Activated T-cell treated with anti-CD3 and anti-CD28 coated beads, Interleukin-2, amount 50 U/mL, for 4 hours (primary cell): Measurements from ENCODE around the gene XPNPEP1. TPM values are rescaled to one million over a fixed set of nuclear protein-coding genes. Genes with fewer than 3 reads are reported as not detected.

Experiments used
- ATAC-seq, 2 donors: fragments of 200-7000 bp; cut with Tn5 transposase; one replicate each; pipeline ENCODE4 v1.10.0; 2021
- DNase-seq: peaks from one replicate; pipeline ENCODE4 v3.0.0-alpha.2; 2020
- H3K27me3 Mint-ChIP-seq: one replicate; pipeline ENCODE4 v1.8.0; 2021; ENCODE audit warnings: low read depth, mixed read lengths
- H3K36me3 Mint-ChIP-seq: one replicate; pipeline ENCODE4 v1.8.0; 2022; ENCODE audit warnings: mixed read lengths; ENCODE audit not compliant: insufficient read depth
- H3K4me1 Mint-ChIP-seq: one replicate; pipeline ENCODE4 v1.8.0; 2021; ENCODE audit warnings: low read depth, mixed read lengths
- H3K4me3 Mint-ChIP-seq: one replicate; pipeline ENCODE4 v1.8.0; 2021; ENCODE audit warnings: mild to moderate bottlenecking, moderate library complexity, mixed read lengths
- H3K9me3 Mint-ChIP-seq: one replicate; pipeline ENCODE4 v1.8.0; 2021; ENCODE audit warnings: mixed read lengths
- total RNA-seq, 3 donors: library from RNA; stranded (reverse); gene quantifications; one replicate each; pipeline ENCODE4 v1.2.1, GENCODE V29; 2021

Gene XPNPEP1
- total RNA-seq: 10 to 100 TPM; 57.0 to 62.6 (median 62.4) TPM

- peak within 1 kb of the TSS; percentile 92 for H3K4me3 Mint-ChIP-seq
- DNase-seq (peak; percentile 70), ATAC-seq (peak; percentile 89 to 91)
- no peaks in the 10 kb centered on the region for H3K9me3 Mint-ChIP-seq
- H3K36me3 Mint-ChIP-seq: peaks cover 3% of the 10 kb centered on the region
- H3K4me1 Mint-ChIP-seq: peaks cover 54% of the 10 kb centered on the region
- H3K27me3 Mint-ChIP-seq: no peaks in the 10 kb centered on the region
Measured at GRCh38 chr10:109922976-109923921, at the start of gene XPNPEP1. Gene XPNPEP1 (minus strand): TSS chr10:109923511. CDS start chr10:109923433, 78 bp downstream.

- Mint-ChIP-seq H3K9me3 (no peaks in the 10 kb centered on the region), H3K4me1 (peaks cover 4% of the 10 kb centered on the region), H3K27me3 (no peaks in the 10 kb centered on the region), H3K36me3 (no peaks in the 10 kb centered on the region), H3K4me3 (no peak overlapping the region)
- no peak for ATAC-seq
- no peak for DNase-seq
Measured at GRCh38 chr10:109972372-109973001, 49.2 kb upstream of the XPNPEP1 start.

DNA sequence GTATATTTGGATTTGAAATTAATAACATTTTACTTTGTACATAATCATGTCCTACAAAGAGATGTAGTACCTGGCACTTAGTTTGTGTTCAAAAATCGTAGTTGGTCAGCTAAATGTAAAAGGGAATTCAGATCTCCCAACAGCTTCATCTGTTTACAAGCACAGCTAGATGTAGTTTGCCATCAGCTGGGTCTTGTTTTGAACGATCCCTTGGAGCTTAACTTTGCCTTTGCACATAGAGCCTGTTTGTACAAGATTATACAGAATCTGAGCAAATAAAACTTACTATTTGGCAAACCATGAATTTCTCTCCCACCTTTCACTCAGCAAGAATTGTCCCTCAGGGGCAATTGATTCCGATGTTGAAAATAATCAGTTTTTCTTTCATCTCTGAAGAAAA is 48.3 kb upstream of the XPNPEP1 start:
- Mint-ChIP-seq H3K4me3 (no peak overlapping the region), H3K27me3 (no peaks in the 10 kb centered on the region), H3K4me1 (peaks cover 1% of the 10 kb centered on the region), H3K9me3 (no peaks in the 10 kb centered on the region), H3K36me3 (no peaks in the 10 kb centered on the region)
- ATAC-seq (no peak), DNase-seq (no peak)

DNA sequence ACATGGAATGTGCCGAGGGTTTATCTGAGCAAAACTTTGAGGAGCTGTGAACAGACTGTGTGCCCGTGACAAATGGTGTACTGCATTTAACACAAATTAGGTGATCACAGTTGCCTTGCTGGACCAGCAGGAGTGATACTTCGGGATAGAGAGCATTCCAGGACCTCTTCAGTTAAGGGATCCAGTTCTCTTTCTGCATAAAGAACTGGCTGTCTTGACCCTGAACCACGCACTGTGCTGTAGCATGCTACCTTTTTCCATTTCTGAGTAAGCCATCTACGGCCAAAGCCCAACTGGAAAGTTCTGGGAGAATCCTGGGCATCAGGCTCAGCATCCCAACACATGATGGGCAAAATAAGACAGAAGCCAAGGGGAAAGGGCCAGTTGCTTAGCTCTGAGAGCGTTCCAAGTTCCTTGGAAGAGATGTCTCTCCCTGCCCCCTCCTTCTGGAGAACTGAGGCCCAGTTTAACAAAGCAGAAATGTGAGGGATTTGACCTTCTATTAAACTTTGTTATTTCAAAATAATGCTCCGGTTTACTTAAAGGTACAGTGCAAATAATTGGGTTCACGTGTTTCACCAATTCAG is 46.5 kb upstream of the XPNPEP1 start:
- Mint-ChIP-seq H3K4me1 (no peaks in the 10 kb centered on the region), H3K9me3 (no peaks in the 10 kb centered on the region), H3K27me3 (no peaks in the 10 kb centered on the region), H3K36me3 (no peaks in the 10 kb centered on the region), H3K4me3 (no peak overlapping the region)
- ATAC-seq (no peak), DNase-seq (no peak)

DNA sequence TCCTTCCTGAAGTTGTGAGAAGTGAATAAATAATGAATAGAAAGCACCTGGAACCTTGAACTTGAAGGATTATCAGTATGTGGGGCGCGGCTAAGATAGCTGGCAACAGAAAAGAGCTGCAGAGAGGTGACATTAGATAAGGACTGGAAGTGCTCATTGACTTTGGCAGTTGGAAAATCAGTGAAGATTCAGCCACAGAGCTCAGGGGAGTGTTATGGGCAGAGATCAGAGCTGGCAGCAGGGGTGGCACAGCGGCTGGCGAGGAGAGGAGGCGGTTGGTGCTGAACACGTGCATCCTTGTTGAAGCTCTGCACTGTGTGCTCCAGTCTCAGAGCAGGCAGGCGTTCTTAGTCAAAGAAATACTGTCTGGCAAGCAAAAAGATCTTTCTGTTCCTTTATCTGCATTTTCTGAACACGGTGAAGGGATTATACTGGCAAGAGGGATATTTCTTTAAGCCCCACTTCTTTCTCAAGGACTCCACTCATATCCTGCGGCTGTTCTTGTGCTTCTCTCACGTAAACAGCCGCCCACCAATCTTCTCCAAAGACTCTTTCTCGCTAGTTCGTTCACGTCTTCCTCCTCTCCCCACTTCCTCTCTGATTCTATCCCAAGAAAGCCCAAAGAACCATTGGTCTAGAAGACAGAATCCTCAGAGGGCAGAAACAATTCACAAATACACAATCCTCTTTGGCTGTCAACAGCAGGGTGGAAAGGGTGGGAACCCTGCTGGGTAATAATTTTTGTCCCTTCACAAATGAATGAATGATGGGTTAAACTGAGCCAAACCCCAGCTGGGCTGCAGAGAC is 45.8 kb upstream of the XPNPEP1 start:
- Mint-ChIP-seq H3K4me1 (no peaks in the 10 kb centered on the region), H3K9me3 (no peaks in the 10 kb centered on the region), H3K4me3 (no peak overlapping the region), H3K36me3 (no peaks in the 10 kb centered on the region), H3K27me3 (no peaks in the 10 kb centered on the region)
- DNase-seq (no peak), ATAC-seq (no peak)

DNA sequence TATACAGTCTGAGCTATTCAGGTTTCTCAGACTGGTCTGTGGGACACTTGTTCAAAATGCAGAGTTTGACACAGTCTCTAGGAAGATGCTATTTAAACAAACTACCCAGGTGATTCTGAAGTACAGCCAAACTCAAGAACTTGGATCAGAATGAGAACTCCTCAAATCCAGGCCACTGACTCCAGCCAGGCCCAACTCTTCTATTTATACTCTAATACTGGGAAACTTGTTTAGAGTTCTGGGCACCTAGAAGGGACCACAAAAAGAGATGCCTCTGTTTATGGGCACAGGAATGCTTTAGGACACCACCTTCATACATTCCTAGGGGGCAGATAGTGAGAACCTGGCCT is 44.4 kb upstream of the XPNPEP1 start:
- DNase-seq (no peak), ATAC-seq (no peak)
- Mint-ChIP-seq H3K4me3 (no peak overlapping the region), H3K9me3 (no peaks in the 10 kb centered on the region), H3K27me3 (no peaks in the 10 kb centered on the region), H3K4me1 (no peaks in the 10 kb centered on the region), H3K36me3 (no peaks in the 10 kb centered on the region)

DNA sequence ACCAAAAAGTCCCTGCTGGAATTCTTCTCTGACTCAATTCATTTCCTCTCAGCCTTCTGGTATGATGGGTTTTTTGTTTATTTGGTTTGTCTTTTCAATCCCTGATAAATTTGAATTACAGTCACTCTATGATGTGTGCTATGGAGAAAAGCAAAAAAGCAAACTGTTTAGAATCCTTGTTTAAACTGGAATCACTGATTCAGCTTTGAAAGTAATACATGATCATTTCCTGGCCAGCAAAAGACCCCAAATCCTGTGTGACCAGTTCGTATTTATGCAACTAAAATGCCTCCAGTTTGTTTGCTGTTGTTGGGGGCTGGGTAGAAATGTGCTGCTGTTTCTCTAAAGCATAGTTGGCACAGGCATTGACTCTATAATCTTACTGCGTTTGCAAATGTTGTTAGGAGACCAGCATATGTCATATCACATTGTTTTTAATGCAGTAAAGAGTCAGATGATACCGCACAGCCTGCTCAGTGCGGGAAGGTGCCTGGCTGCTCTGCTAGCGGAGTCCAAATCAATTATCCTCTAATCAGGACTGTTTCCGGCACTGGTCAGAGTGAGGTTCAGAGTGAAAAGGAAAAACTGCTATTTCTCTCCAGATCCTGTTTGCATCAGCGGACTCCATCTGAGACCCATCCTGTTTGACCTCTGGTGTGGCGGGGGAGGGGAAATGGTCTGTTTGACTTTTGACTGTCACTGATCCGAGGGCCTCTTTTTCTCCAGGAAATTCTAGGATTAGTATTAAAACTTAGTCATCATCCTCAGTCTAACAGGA is 43.8 kb upstream of the XPNPEP1 start:
- no peaks in the 10 kb centered on the region for H3K4me1 Mint-ChIP-seq
- no peaks in the 10 kb centered on the region for H3K27me3 Mint-ChIP-seq
- no peak overlapping the region for H3K4me3 Mint-ChIP-seq
- DNase-seq (no peak), ATAC-seq (no peak)
- H3K9me3 Mint-ChIP-seq: no peaks in the 10 kb centered on the region
- H3K36me3 Mint-ChIP-seq: no peaks in the 10 kb centered on the region

DNA sequence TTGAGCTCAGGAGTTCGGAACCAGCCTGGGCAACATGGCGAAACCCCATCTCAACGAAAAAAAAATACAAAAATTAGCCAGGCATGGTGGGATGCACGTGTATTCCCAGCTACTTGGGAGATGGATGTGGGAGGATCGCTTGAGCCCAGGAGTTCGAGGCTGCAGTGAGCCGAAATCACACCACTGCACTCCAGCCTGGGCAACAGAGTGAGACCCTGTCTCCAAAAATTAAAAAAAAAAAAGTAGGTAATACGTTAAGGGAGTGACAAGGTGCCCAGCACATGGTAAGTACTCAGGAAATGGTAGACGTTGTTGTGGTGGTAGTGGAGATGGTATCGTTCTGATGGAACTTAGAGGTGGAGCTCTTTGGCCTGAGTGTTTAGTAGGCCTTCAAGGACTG is 41.0 kb upstream of the XPNPEP1 start:
- Mint-ChIP-seq H3K27me3 (no peaks in the 10 kb centered on the region), H3K9me3 (no peaks in the 10 kb centered on the region), H3K4me1 (no peaks in the 10 kb centered on the region), H3K36me3 (no peaks in the 10 kb centered on the region), H3K4me3 (no peak overlapping the region)
- ATAC-seq: no peak
- DNase-seq: no peak

- H3K36me3 Mint-ChIP-seq: no peaks in the 10 kb centered on the region
- no peak for ATAC-seq
- H3K4me1 Mint-ChIP-seq: no peaks in the 10 kb centered on the region
- no peaks in the 10 kb centered on the region for H3K27me3 Mint-ChIP-seq
- no peak overlapping the region for H3K4me3 Mint-ChIP-seq
- no peak for DNase-seq
- no peaks in the 10 kb centered on the region for H3K9me3 Mint-ChIP-seq
Measured at GRCh38 chr10:109963439-109963838, 40.1 kb upstream of the XPNPEP1 start.

DNA sequence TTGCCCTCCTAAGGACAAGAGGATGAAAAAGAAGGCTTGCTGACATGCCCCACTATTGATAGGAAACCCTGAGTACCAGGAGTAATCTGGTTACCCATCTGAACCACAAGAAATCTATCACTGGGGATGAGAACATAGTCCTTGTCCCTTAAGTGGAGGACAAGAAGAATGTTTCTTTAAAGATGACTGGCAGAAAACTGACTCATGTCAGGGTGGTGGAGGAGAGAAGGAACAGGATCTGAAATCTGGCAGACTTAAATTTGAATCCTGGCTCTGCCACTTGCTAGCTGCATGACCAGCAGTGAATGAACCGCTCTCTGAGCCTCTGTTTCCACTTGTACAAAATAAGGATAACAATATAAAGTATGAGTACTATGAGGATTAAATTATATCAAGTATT is 38.9 kb upstream of the XPNPEP1 start:
- DNase-seq (no peak), ATAC-seq (no peak)
- no peaks in the 10 kb centered on the region for H3K4me1 Mint-ChIP-seq
- H3K27me3 Mint-ChIP-seq: no peaks in the 10 kb centered on the region
- no peak overlapping the region for H3K4me3 Mint-ChIP-seq
- no peaks in the 10 kb centered on the region for H3K36me3 Mint-ChIP-seq
- H3K9me3 Mint-ChIP-seq: no peaks in the 10 kb centered on the region

DNA sequence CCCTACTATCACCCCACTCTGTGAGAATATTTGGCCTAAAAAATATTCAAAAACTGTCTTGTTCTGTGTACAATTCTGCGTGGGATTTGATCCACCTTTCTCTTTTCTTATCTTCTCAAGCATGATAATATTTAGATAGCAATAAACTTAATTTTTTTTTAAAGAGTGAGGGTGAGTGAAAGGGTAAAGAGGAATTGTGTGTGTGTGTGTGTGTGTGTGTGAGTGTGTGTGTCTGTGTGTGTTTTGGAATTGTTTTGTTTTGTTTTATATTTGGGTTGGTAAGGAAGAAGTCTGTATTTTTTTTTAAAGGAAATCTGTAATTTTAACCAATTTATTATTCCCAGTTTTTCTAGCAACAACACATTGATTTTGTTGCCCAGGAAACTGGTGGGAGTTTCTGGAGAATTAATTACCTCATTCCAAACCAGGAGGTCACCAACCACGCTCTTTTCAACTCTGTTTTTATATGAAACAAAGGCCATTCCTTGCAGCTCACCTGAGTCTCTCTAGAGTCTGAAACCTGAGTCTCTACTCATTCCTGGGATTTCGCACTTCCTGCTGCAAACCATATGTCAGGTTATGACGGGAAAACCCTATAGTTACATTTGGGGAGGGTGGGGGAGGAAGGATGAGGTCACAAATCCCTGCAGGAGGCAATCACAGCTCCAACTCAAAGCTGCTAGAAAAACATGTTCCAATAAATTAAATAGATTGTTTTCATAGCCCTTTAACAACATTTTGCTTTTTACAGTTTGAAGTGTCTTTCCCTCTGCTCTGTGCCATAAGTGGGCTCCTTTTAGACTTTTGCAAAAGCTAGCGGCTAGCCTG is 38.1 kb upstream of the XPNPEP1 start:
- ATAC-seq (no peak), DNase-seq (no peak)
- H3K4me3 Mint-ChIP-seq: no peak overlapping the region
- H3K4me1 Mint-ChIP-seq: no peaks in the 10 kb centered on the region
- H3K36me3 Mint-ChIP-seq: no peaks in the 10 kb centered on the region
- no peaks in the 10 kb centered on the region for H3K27me3 Mint-ChIP-seq
- no peaks in the 10 kb centered on the region for H3K9me3 Mint-ChIP-seq

DNA sequence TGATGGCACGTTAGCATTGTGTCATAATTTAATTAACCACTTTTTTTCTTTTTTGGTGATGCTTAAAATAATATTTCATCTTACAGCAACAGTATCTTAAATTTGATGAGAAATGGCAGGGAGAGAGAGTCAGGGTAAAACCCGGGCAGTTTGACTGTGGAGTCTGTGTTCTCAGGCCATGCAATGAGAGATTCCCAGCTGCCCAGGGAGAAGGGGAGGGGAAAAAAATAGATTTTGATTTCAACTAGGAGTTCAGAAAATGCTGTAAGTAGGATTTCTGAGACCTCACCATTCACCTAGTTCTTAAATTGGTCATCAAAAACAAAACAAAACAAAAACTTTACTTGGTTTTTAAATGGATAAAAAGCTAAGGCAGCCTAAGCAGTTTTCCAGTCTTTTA is 37.4 kb upstream of the XPNPEP1 start:
- ATAC-seq (no peak), DNase-seq (no peak)
- H3K27me3 Mint-ChIP-seq: no peaks in the 10 kb centered on the region
- H3K36me3 Mint-ChIP-seq: no peaks in the 10 kb centered on the region
- no peaks in the 10 kb centered on the region for H3K4me1 Mint-ChIP-seq
- H3K4me3 Mint-ChIP-seq: no peak overlapping the region
- no peaks in the 10 kb centered on the region for H3K9me3 Mint-ChIP-seq
